ENCODE measurements around the gene SUGP2. TPM values are rescaled to one million over a fixed set of nuclear protein-coding genes. Genes with fewer than 3 reads are reported as not detected.
A peak's percentile ranks its signal among the peaks of the same experiment; 100 is the strongest.

The SUGP2 gene
- total and polyA plus RNA-seq, 9 donors, result 47.3 to 82.0 (median 58.8) TPM

GRCh38 chr19:19059018-19059836 is 25.9 kb upstream of the SUGP2 start:
- WGBS (ENCODE audit: insufficient coverage), result 78% methylated on average over 15 of the region's 17 CpGs
- no peaks in the 10 kb centered on the region for H3K9me3 ChIP-seq (replicated peaks; ENCODE audit: control insufficient read depth, low read depth, low read length)
- peaks cover 46% of the 10 kb centered on the region for H3K4me1 ChIP-seq (ENCODE audit: control insufficient read depth, insufficient read depth, low read length)
- H3K36me3 ChIP-seq (ENCODE audit: control insufficient read depth, insufficient read depth, low read length), result peaks cover 60% of the 10 kb centered on the region
- H3K4me3 ChIP-seq (ENCODE audit: low read length), result no peak overlapping the region
- no peak overlapping the region for H3K27ac ChIP-seq (ENCODE audit: low read length)
- H3K27me3 ChIP-seq (ENCODE audit: control insufficient read depth, insufficient read depth, low read length), result no peaks in the 10 kb centered on the region
- no peak for DNase-seq

- peaks cover 40% of the 10 kb centered on the region for H3K4me1 ChIP-seq (ENCODE audit: control insufficient read depth, insufficient read depth, low read length)
- no peaks in the 10 kb centered on the region for H3K27me3 ChIP-seq (ENCODE audit: control insufficient read depth, insufficient read depth, low read length)
- H3K36me3 ChIP-seq (ENCODE audit: control insufficient read depth, insufficient read depth, low read length), result peaks cover 69% of the 10 kb centered on the region
- no peak overlapping the region for H3K4me3 ChIP-seq (ENCODE audit: low read length)
- DNase-seq, result no peak
- no peaks in the 10 kb centered on the region for H3K9me3 ChIP-seq (replicated peaks; ENCODE audit: control insufficient read depth, low read depth, low read length)
- H3K27ac ChIP-seq (ENCODE audit: low read length), result no peak overlapping the region
- 84% methylated on average over 6 of the region's 7 CpGs for WGBS (ENCODE audit: insufficient coverage)
Measured at GRCh38 chr19:19057720-19058119, 24.4 kb upstream of the SUGP2 start.

- no peaks in the 10 kb centered on the region for H3K27me3 ChIP-seq (ENCODE audit: control insufficient read depth, insufficient read depth, low read length)
- no peak overlapping the region for H3K27ac ChIP-seq (ENCODE audit: low read length)
- H3K9me3 ChIP-seq (replicated peaks; ENCODE audit: control insufficient read depth, low read depth, low read length), result no peaks in the 10 kb centered on the region
- no peak for DNase-seq
- peaks cover 36% of the 10 kb centered on the region for H3K4me1 ChIP-seq (ENCODE audit: control insufficient read depth, insufficient read depth, low read length)
- WGBS (ENCODE audit: insufficient coverage), result 89% methylated on average over 11 of the region's 13 CpGs
- H3K36me3 ChIP-seq (ENCODE audit: control insufficient read depth, insufficient read depth, low read length), result peaks cover 71% of the 10 kb centered on the region
- H3K4me3 ChIP-seq (ENCODE audit: low read length), result no peak overlapping the region
Measured at GRCh38 chr19:19057317-19057716, 24.0 kb upstream of the SUGP2 start.

GRCh38 chr19:19056636-19057275 is 23.4 kb upstream of the SUGP2 start:
- H3K27ac ChIP-seq (ENCODE audit: low read length), result peak overlapping the region; percentile 29
- H3K4me3 ChIP-seq (ENCODE audit: low read length), result no peak overlapping the region
- H3K27me3 ChIP-seq (ENCODE audit: control insufficient read depth, insufficient read depth, low read length), result no peaks in the 10 kb centered on the region
- H3K9me3 ChIP-seq (replicated peaks; ENCODE audit: control insufficient read depth, low read depth, low read length), result no peaks in the 10 kb centered on the region
- WGBS (ENCODE audit: insufficient coverage), result 60% methylated on average over 6 of the region's 9 CpGs
- peak; percentile 43 for DNase-seq
- H3K4me1 ChIP-seq (ENCODE audit: control insufficient read depth, insufficient read depth, low read length), result peaks cover 31% of the 10 kb centered on the region
- peaks cover 73% of the 10 kb centered on the region for H3K36me3 ChIP-seq (ENCODE audit: control insufficient read depth, insufficient read depth, low read length)

- WGBS (ENCODE audit: insufficient coverage), result 97% methylated on average over 10 of the region's 13 CpGs
- Histone ChIP-seq H3K27me3 (ENCODE audit: control insufficient read depth, insufficient read depth, low read length) (no peaks in the 10 kb centered on the region), H3K36me3 (ENCODE audit: control insufficient read depth, insufficient read depth, low read length) (peaks cover 79% of the 10 kb centered on the region), H3K4me1 (ENCODE audit: control insufficient read depth, insufficient read depth, low read length) (peaks cover 20% of the 10 kb centered on the region), H3K9me3 (replicated peaks; ENCODE audit: control insufficient read depth, low read depth, low read length) (no peaks in the 10 kb centered on the region), H3K27ac (ENCODE audit: low read length) (no peak overlapping the region), H3K4me3 (ENCODE audit: low read length) (no peak overlapping the region)
- DNase-seq, result no peak
Measured at GRCh38 chr19:19055701-19056100, 22.4 kb upstream of the SUGP2 start.

GRCh38 chr19:19054939-19055440 is 21.7 kb upstream of the SUGP2 start:
- 95% methylated on average over 19 of the region's 19 CpGs for WGBS (ENCODE audit: insufficient coverage)
- Histone ChIP-seq H3K4me3 (ENCODE audit: low read length) (no peak overlapping the region), H3K36me3 (ENCODE audit: control insufficient read depth, insufficient read depth, low read length) (peaks cover 87% of the 10 kb centered on the region), H3K27me3 (ENCODE audit: control insufficient read depth, insufficient read depth, low read length) (no peaks in the 10 kb centered on the region), H3K9me3 (replicated peaks; ENCODE audit: control insufficient read depth, low read depth, low read length) (no peaks in the 10 kb centered on the region), H3K4me1 (ENCODE audit: control insufficient read depth, insufficient read depth, low read length) (peaks cover 16% of the 10 kb centered on the region), H3K27ac (ENCODE audit: low read length) (no peak overlapping the region)
- no peak for DNase-seq

GRCh38 chr19:19054315-19054938 is 21.1 kb upstream of the SUGP2 start:
- no peak overlapping the region for H3K27ac ChIP-seq (ENCODE audit: low read length)
- no peaks in the 10 kb centered on the region for H3K9me3 ChIP-seq (replicated peaks; ENCODE audit: control insufficient read depth, low read depth, low read length)
- WGBS (ENCODE audit: insufficient coverage), result 86% methylated on average over 13 of the region's 15 CpGs
- no peak for DNase-seq
- no peaks in the 10 kb centered on the region for H3K27me3 ChIP-seq (ENCODE audit: control insufficient read depth, insufficient read depth, low read length)
- peaks cover 13% of the 10 kb centered on the region for H3K4me1 ChIP-seq (ENCODE audit: control insufficient read depth, insufficient read depth, low read length)
- peaks cover 86% of the 10 kb centered on the region for H3K36me3 ChIP-seq (ENCODE audit: control insufficient read depth, insufficient read depth, low read length)
- no peak overlapping the region for H3K4me3 ChIP-seq (ENCODE audit: low read length)

- no peaks in the 10 kb centered on the region for H3K9me3 ChIP-seq (replicated peaks; ENCODE audit: control insufficient read depth, low read depth, low read length)
- no peak for DNase-seq
- H3K27me3 ChIP-seq (ENCODE audit: control insufficient read depth, insufficient read depth, low read length), result no peaks in the 10 kb centered on the region
- WGBS (ENCODE audit: insufficient coverage), result 83% methylated on average over 18 of the region's 25 CpGs
- H3K27ac ChIP-seq (ENCODE audit: low read length), result no peak overlapping the region
- peaks cover 13% of the 10 kb centered on the region for H3K4me1 ChIP-seq (ENCODE audit: control insufficient read depth, insufficient read depth, low read length)
- H3K4me3 ChIP-seq (ENCODE audit: low read length), result no peak overlapping the region
- H3K36me3 ChIP-seq (ENCODE audit: control insufficient read depth, insufficient read depth, low read length), result peaks cover 83% of the 10 kb centered on the region
Measured at GRCh38 chr19:19053508-19054314, 20.4 kb upstream of the SUGP2 start.

- DNase-seq, result no peak
- H3K4me3 ChIP-seq (ENCODE audit: low read length), result no peak overlapping the region
- no CpG with 5 or more reads among the region's 1 CpG for WGBS (ENCODE audit: insufficient coverage)
- H3K27me3 ChIP-seq (ENCODE audit: control insufficient read depth, insufficient read depth, low read length), result no peaks in the 10 kb centered on the region
- H3K36me3 ChIP-seq (ENCODE audit: control insufficient read depth, insufficient read depth, low read length), result peaks cover 76% of the 10 kb centered on the region
- H3K9me3 ChIP-seq (replicated peaks; ENCODE audit: control insufficient read depth, low read depth, low read length), result no peaks in the 10 kb centered on the region
- peaks cover 8% of the 10 kb centered on the region for H3K4me1 ChIP-seq (ENCODE audit: control insufficient read depth, insufficient read depth, low read length)
- H3K27ac ChIP-seq (ENCODE audit: low read length), result no peak overlapping the region
Measured at GRCh38 chr19:19052921-19053320, 19.6 kb upstream of the SUGP2 start.

Measured in muscle of leg (tissue), 11 donors.